B cell (primary cell): Measurements from ENCODE around the gene AFG3L2. TPM values are rescaled to one million over a fixed set of nuclear protein-coding genes. Genes with fewer than 3 reads are reported as not detected.

Experiments used
- ATAC-seq: fragments of 200-7000 bp; cut with Tn5 transposase; one replicate; pipeline ENCODE4 v1.10.0; 2021; ENCODE audit warnings: low read depth, mild to moderate bottlenecking, moderate number of reproducible peaks, moderate library complexity
- CTCF ChIA-PET: fragments of 350-600 bp; sonication (Branson Sonifier 250); formaldehyde crosslinking; loops from one replicate; lab custom pipeline; 2021; ENCODE audit warnings: antibody characterized with exemption, inconsistent platforms; lab: Charles Lee
- POLR2A ChIA-PET: fragments of 350-600 bp; sonication (Branson Sonifier 250); formaldehyde crosslinking; loops from one replicate; lab custom pipeline; 2021; ENCODE audit warnings: antibody characterized with exemption; lab: Charles Lee
- DNase-seq: peaks from one replicate; pipeline ENCODE4 v3.0.0; 2013
- H2AFZ ChIP-seq: 2 replicates; pipeline ENCODE4 v1.6.1; 2012; ENCODE audit warnings: mild to moderate bottlenecking, low read depth, low read length; ENCODE audit not compliant: insufficient read depth, poor library complexity, severe bottlenecking
- H3K27ac ChIP-seq, 2 donors: 1 replicate in 1 of 2; 2 replicates in 1 of 2; pipeline ENCODE4 v1.5.1; 2012 to 2013; ENCODE audit warnings: low read length in 2 of 2, mild to moderate bottlenecking in 2 of 2, moderate library complexity in 1 of 2
- H3K27me3 ChIP-seq, 4 experiments: fragments of 200-600 bp in 1 of 4; sonication (generic) in 1 of 4; replicated peaks in 1 of 4; 1 replicate in 2 of 4; 2 replicates in 2 of 4; pipeline versions ENCODE4 v1.6.1 to v1.7.0; 2013 to 2016; ENCODE audit warnings: low read length in 3 of 4, mild to moderate bottlenecking in 2 of 4, mixed read lengths in 1 of 4, moderate library complexity in 1 of 4; ENCODE audit not compliant: insufficient read depth in 4 of 4, control insufficient read depth in 3 of 4; ENCODE audit errors: control extremely low read depth in 1 of 4
- H3K36me3 ChIP-seq, 2 experiments: replicated peaks in 1 of 2; 1 replicate in 1 of 2; 2 replicates in 1 of 2; pipeline versions ENCODE4 v1.6.1 to v1.7.1; 2013; ENCODE audit warnings: low read length in 1 of 2; ENCODE audit not compliant: insufficient read depth in 2 of 2, control insufficient read depth in 1 of 2; ENCODE audit errors: control extremely low read depth in 1 of 2, extremely low read depth in 1 of 2
- H3K4me1 ChIP-seq, 2 donors: fragments of 200-600 bp in 1 of 2; sonication (generic) in 1 of 2; 1 replicate in 1 of 2; 2 replicates in 1 of 2; pipeline versions ENCODE4 v1.5.1 to v1.6.1; 2013 to 2017; ENCODE audit warnings: low read length in 2 of 2; ENCODE audit not compliant: control insufficient read depth in 2 of 2, insufficient read depth in 2 of 2
- H3K4me2 ChIP-seq: replicated peaks from 2 replicates; pipeline ENCODE3; 2012; ENCODE audit warnings: mild to moderate bottlenecking, low read depth, low read length; ENCODE audit not compliant: poor library complexity, severe bottlenecking
- H3K4me3 ChIP-seq, 5 experiments: fragments of 200-600 bp in 1 of 5; sonication (generic) in 1 of 5; 1 replicate in 3 of 5; 2 replicates in 2 of 5; pipeline versions ENCODE4 v1.5.1 to v1.7.0; 2011 to 2016; ENCODE audit warnings: low read length in 4 of 5, mild to moderate bottlenecking in 4 of 5, low read depth in 2 of 5, control low read depth in 1 of 5, moderate library complexity in 1 of 5; ENCODE audit not compliant: insufficient read depth in 1 of 5; ENCODE audit errors: control extremely low read depth in 1 of 5, extremely low read depth in 1 of 5
- H3K79me2 ChIP-seq: fragments of 200-600 bp; sonication (generic); one replicate; pipeline ENCODE4 v1.6.0; 2016; ENCODE audit warnings: low read length; ENCODE audit not compliant: control insufficient read depth, insufficient read depth
- H3K9ac ChIP-seq: fragments of 200-600 bp; sonication (generic); 2 replicates; pipeline ENCODE4 v1.6.1; 2017; ENCODE audit warnings: mild to moderate bottlenecking, low read length, moderate library complexity
- H3K9me3 ChIP-seq, 3 donors: one replicate each; pipeline versions ENCODE4 v1.6.1 to v1.7.1; 2013; ENCODE audit warnings: low read length in 2 of 3; ENCODE audit not compliant: control insufficient read depth in 2 of 3, insufficient read depth in 1 of 3; ENCODE audit errors: control extremely low read depth in 1 of 3
- H4K20me1 ChIP-seq: 2 replicates; pipeline ENCODE4 v1.6.0; 2012; ENCODE audit warnings: mild to moderate bottlenecking, low read length; ENCODE audit not compliant: insufficient read depth, control insufficient read depth, poor library complexity, severe bottlenecking
- H3K27ac Mint-ChIP-seq: one replicate; pipeline ENCODE4 v1.8.0; 2021; ENCODE audit warnings: mixed read lengths
- H3K27me3 Mint-ChIP-seq: one replicate; pipeline ENCODE4 v1.8.0; 2021; ENCODE audit warnings: mixed read lengths
- H3K4me1 Mint-ChIP-seq: one replicate; pipeline ENCODE4 v1.8.0; 2021; ENCODE audit warnings: mixed read lengths
- H3K4me3 Mint-ChIP-seq: one replicate; pipeline ENCODE4 v1.8.0; 2021; ENCODE audit warnings: mixed read lengths
- H3K9me3 Mint-ChIP-seq: one replicate; pipeline ENCODE4 v1.8.0; 2022; ENCODE audit warnings: mixed read lengths; ENCODE audit not compliant: insufficient read depth
- CTCF ChIP-seq: fragments of 200-600 bp; IDR thresholded peaks from one replicate; pipeline ENCODE4 v1.8.0; 2022; ENCODE audit warnings: antibody characterized with exemption, mild to moderate bottlenecking
- EZH2 ChIP-seq: IDR thresholded peaks from 2 replicates; pipeline ENCODE4 v1.6.1; 2012; ENCODE audit warnings: borderline replicate concordance, low read depth, mild to moderate bottlenecking, moderate library complexity, low read length; ENCODE audit not compliant: insufficient read depth, poor library complexity, severe bottlenecking
- WGBS: methylation state at CpG from one replicate; pipeline ENCODE4 v1.1.5; 2013; ENCODE audit warnings: missing lambda C conversion rate; ENCODE audit not compliant: insufficient coverage; 5-methylcytosine and 5-hydroxymethylcytosine counted together
- intact Hi-C: fragments of 100-400 bp; cut with micrococcal nuclease; formaldehyde crosslinking; loops from one replicate; pipeline ENCODE4 v1.10.0; 2022
- polyA plus RNA-seq: library from polyadenylated mRNA; depleted of rRNA; stranded (reverse); fragments of >200 nt; gene quantifications from 2 replicates; pipeline ENCODE4 v1.2.3, GENCODE V29; 2012
- total RNA-seq, 2 donors: library from RNA; stranded (reverse); fragments of 120-200 nt in 1 of 2; gene quantifications; 1 replicate in 1 of 2; 2 replicates in 1 of 2; pipeline versions ENCODE4 v1.2.3 to v1.2.4, GENCODE V29; 2013 to 2022

The AFG3L2 gene
- total and polyA plus RNA-seq, 2 donors (not counting 1 experiment from before 2014, with no cell fraction given): 11.9 to 40.7 TPM

- H3K79me2 ChIP-seq: peaks cover 3% of the 10 kb centered on the region
- no peaks in the 10 kb centered on the region for H3K27me3 ChIP-seq
- H3K36me3 ChIP-seq: no peaks in the 10 kb centered on the region
- no peak for DNase-seq
- H2AFZ ChIP-seq: no peak overlapping the region
- peaks cover 62% of the 10 kb centered on the region for H3K4me1 Mint-ChIP-seq
- H3K27ac Mint-ChIP-seq: peak overlapping the region; percentile 84
- no peaks in the 10 kb centered on the region for H3K9me3 ChIP-seq
- ChIA-PET CTCF (interaction anchor here (2.3 kb wide), 1 partner anchor 9 kb away, joined by 18 read pairs; no protein-coding TSS in a partner anchor), POLR2A (no interaction called here)
- no peak overlapping the region for H3K4me3 ChIP-seq
- intact Hi-C loops: no loop called here
- peak overlapping the region; percentile 82 to 84 for H3K27ac ChIP-seq
- peaks cover 61 to 66% of the 10 kb centered on the region in 2 donors for H3K4me1 ChIP-seq
- H3K9ac ChIP-seq: no peak overlapping the region
- H3K4me2 ChIP-seq: peak overlapping the region; percentile 60
- H4K20me1 ChIP-seq: no peaks in the 10 kb centered on the region
- TF ChIP-seq CTCF (no peak), EZH2 (no peak)
- H3K9me3 Mint-ChIP-seq: no peaks in the 10 kb centered on the region
- no peak for ATAC-seq
- H3K27me3 Mint-ChIP-seq: no peaks in the 10 kb centered on the region
- H3K4me3 Mint-ChIP-seq: no peak overlapping the region
- WGBS: no CpG with 5 or more reads among the region's 5 CpGs
Observed at GRCh38 chr18:12318857-12319256, 58.2 kb downstream of the AFG3L2 start.

- H3K4me1 ChIP-seq: peaks cover 66 to 71% of the 10 kb centered on the region in 2 donors
- peak overlapping the region; percentile 84 for H3K27ac Mint-ChIP-seq
- peak overlapping the region; percentile 8 for H3K9ac ChIP-seq
- H3K4me3 Mint-ChIP-seq: peak overlapping the region; percentile 50
- H3K4me1 Mint-ChIP-seq: peaks cover 67% of the 10 kb centered on the region
- no peaks in the 10 kb centered on the region for H3K27me3 Mint-ChIP-seq
- intact Hi-C loops: no loop called here
- peak overlapping the region in 1 of 5 experiments; percentile 21 for H3K4me3 ChIP-seq
- no peaks in the 10 kb centered on the region for H3K9me3 ChIP-seq
- no peaks in the 10 kb centered on the region for H3K9me3 Mint-ChIP-seq
- POLR2A ChIA-PET: no interaction called here
- CTCF ChIA-PET: interaction anchor here (0.6 to 2.3 kb wide), 3 partner anchors 9 to 33 kb away, joined by 3 to 18 read pairs (median 3); no protein-coding TSS in a partner anchor
- WGBS: 15% methylated on average over 5 of the region's 5 CpGs
- H3K4me2 ChIP-seq: peak overlapping the region; percentile 60
- ATAC-seq: no peak
- H3K27ac ChIP-seq: peak overlapping the region; percentile 82 to 84
- H3K27me3 ChIP-seq: no peaks in the 10 kb centered on the region
- peak overlapping the region; percentile 43 for H2AFZ ChIP-seq
- DNase-seq: no peak
- peaks cover 3% of the 10 kb centered on the region for H3K79me2 ChIP-seq
- H3K36me3 ChIP-seq: no peaks in the 10 kb centered on the region
- H4K20me1 ChIP-seq: no peaks in the 10 kb centered on the region
- no peak for TF ChIP-seq CTCF
Observed at GRCh38 chr18:12318334-12318697, 58.7 kb downstream of the AFG3L2 start.
